ENCODE results near the gene ANKRD22.

GRCh38 chr10:88870089-88870488, 18.4 kb upstream of the ANKRD22 start:
- TF ChIP-seq CTCF (IDR thresholded peaks at IDR 0.05), result no peak
- no peak for TF ChIP-seq POLR2A (IDR thresholded peaks at IDR 0.05)
